Vagina (tissue), 2 donors: Measurements from ENCODE around the gene SUPT3H.

ENCODE experiments used
- CTCF ChIP-seq, 3 experiments: fragments of 450-650 bp in 2 of 3; fragments of 200-600 bp in 1 of 3; sonication (generic) in 1 of 3; IDR thresholded peaks; one replicate each; pipeline ENCODE4 v1.5.1; 2017 to 2019; ENCODE audit warnings: antibody characterized with exemption in 3 of 3, mild to moderate bottlenecking in 2 of 3, moderate library complexity in 2 of 3
- POLR2AphosphoS5 ChIP-seq, 2 donors: sonication (generic); formaldehyde crosslinking; IDR thresholded peaks; one replicate each; pipeline ENCODE4 v1.9.0; 2017; ENCODE audit warnings: antibody characterized with exemption in 2 of 2, mild to moderate bottlenecking in 2 of 2, low read depth in 1 of 2; ENCODE audit not compliant: insufficient read depth in 1 of 2

GRCh38 chr6:45215759-45216158, 162.0 kb downstream of the SUPT3H start:
- TF ChIP-seq CTCF (IDR thresholded peaks at IDR 0.05): no peak
- TF ChIP-seq POLR2AphosphoS5 (IDR thresholded peaks at IDR 0.05; ENCODE audit: insufficient read depth in 1 of 2, low read depth in 1 of 2): no peak
